Testis (tissue), 3 donors: ENCODE measurements around the gene UGT3A2. TPM values are rescaled to one million over a fixed set of nuclear protein-coding genes. Genes with fewer than 3 reads are reported as not detected.

Experiments used
- DNase-seq: peaks from one replicate; pipeline ENCODE4 v3.0.0-alpha.2; 2019
- H3K27ac ChIP-seq, 2 donors: fragments of 200-600 bp; sonication (generic); one replicate each; pipeline ENCODE4 v1.5.1; 2019
- H3K27me3 ChIP-seq: fragments of 200-600 bp; sonication (generic); one replicate; pipeline ENCODE4 v1.5.1; 2019
- H3K36me3 ChIP-seq: fragments of 200-600 bp; sonication (generic); one replicate; pipeline ENCODE4 v1.5.1; 2017; ENCODE audit warnings: low read depth; ENCODE audit errors: missing control alignments
- H3K4me1 ChIP-seq: fragments of 200-600 bp; sonication (generic); one replicate; pipeline ENCODE4 v1.5.1; 2019
- H3K4me3 ChIP-seq, 2 donors: fragments of 200-600 bp; sonication (generic); one replicate each; pipeline ENCODE4 v1.5.1; 2017 to 2019
- H3K9me3 ChIP-seq: fragments of 200-600 bp; sonication (generic); one replicate; pipeline ENCODE4 v1.5.1; 2017
- CTCF ChIP-seq, 3 experiments: fragments of 450-650 bp in 2 of 3; fragments of 200-600 bp in 1 of 3; sonication (generic) in 1 of 3; IDR thresholded peaks; one replicate each; pipeline ENCODE4 v1.5.1; 2016 to 2019; ENCODE audit warnings: antibody characterized with exemption in 3 of 3, mild to moderate bottlenecking in 2 of 3, moderate library complexity in 1 of 3
- POLR2A ChIP-seq: fragments of 450-650 bp; IDR thresholded peaks from one replicate; pipeline ENCODE4 v1.6.1; 2017; ENCODE audit warnings: antibody characterized with exemption, mild to moderate bottlenecking, moderate library complexity
- WGBS, 2 donors: methylation state at CpG; one replicate each; pipeline ENCODE4 v1.1.5; 2018; 5-methylcytosine and 5-hydroxymethylcytosine counted together
- intact Hi-C: fragments of 100-400 bp; cut with DNase I; formaldehyde crosslinking; loops from one replicate; pipeline ENCODE4 v1.15.1; 2023; ENCODE audit warnings: low total_unique reads
- polyA plus RNA-seq: library from polyadenylated mRNA; stranded (reverse); fragments of 350-450 nt; fragmentation: Illumina TruSeq; extraction: RNeasy Lipid Tissue Mini Kit (QIAGEN cat#74804); gene quantifications from one replicate; pipeline ENCODE4 v1.2.3, GENCODE V29; 2014; ENCODE audit warnings: low read depth, low replicate concordance; ENCODE audit not compliant: insufficient read depth
- total RNA-seq, 2 donors: library from RNA; depleted of rRNA; stranded (reverse); fragments of >200 nt; gene quantifications; one replicate each; pipeline ENCODE4 v1.2.3, GENCODE V29; 2016

The UGT3A2 gene
- total and polyA plus RNA-seq, 3 donors from 2014 or later, result 6.9 to 14.9 (median 10.8) TPM

- no peak overlapping the region for H3K27ac ChIP-seq
- H3K4me3 ChIP-seq, result no peak overlapping the region
- no peaks in the 10 kb centered on the region for H3K4me1 ChIP-seq
- 66 to 72% methylated on average over 2 of the region's 2 CpGs for WGBS, 2 donors
- DNase-seq, result no peak
- intact Hi-C loops, result no loop called here
- no peaks in the 10 kb centered on the region for H3K9me3 ChIP-seq
- TF ChIP-seq CTCF (IDR thresholded peaks at IDR 0.05) (no peak), POLR2A (no peak)
- no peaks in the 10 kb centered on the region for H3K36me3 ChIP-seq
- no peaks in the 10 kb centered on the region for H3K27me3 ChIP-seq
Measured at GRCh38 chr5:36013182-36013581, 53.5 kb downstream of the UGT3A2 start.

- WGBS, 2 donors, result 50 to 55% methylated on average over 1 of the region's 1 CpG
- no peaks in the 10 kb centered on the region for H3K36me3 ChIP-seq
- no peak overlapping the region for H3K27ac ChIP-seq
- H3K9me3 ChIP-seq, result no peaks in the 10 kb centered on the region
- TF ChIP-seq CTCF (IDR thresholded peaks at IDR 0.05), result no peak
- no peak for TF ChIP-seq POLR2A
- intact Hi-C loops, result no loop called here
- no peak overlapping the region for H3K4me3 ChIP-seq
- no peaks in the 10 kb centered on the region for H3K4me1 ChIP-seq
- DNase-seq, result no peak
- H3K27me3 ChIP-seq, result no peaks in the 10 kb centered on the region
Measured at GRCh38 chr5:36009698-36010097, 57.0 kb downstream of the UGT3A2 start.

- Histone ChIP-seq H3K27me3 (no peaks in the 10 kb centered on the region), H3K27ac (no peak overlapping the region), H3K4me1 (no peaks in the 10 kb centered on the region), H3K9me3 (no peaks in the 10 kb centered on the region), H3K36me3 (no peaks in the 10 kb centered on the region), H3K4me3 (no peak overlapping the region)
- TF ChIP-seq POLR2A, result no peak
- no peak for TF ChIP-seq CTCF (IDR thresholded peaks at IDR 0.05)
- no peak for DNase-seq
- intact Hi-C loops, result no loop called here
Measured at GRCh38 chr5:36007366-36007765, 59.3 kb downstream of the UGT3A2 start.

- WGBS, 2 donors, result 65 to 93% methylated on average over 1 of the region's 1 CpG
- no peaks in the 10 kb centered on the region for H3K36me3 ChIP-seq
- H3K27me3 ChIP-seq, result no peaks in the 10 kb centered on the region
- H3K4me3 ChIP-seq, result no peak overlapping the region
- H3K9me3 ChIP-seq, result no peaks in the 10 kb centered on the region
- H3K4me1 ChIP-seq, result no peaks in the 10 kb centered on the region
- intact Hi-C loops, result no loop called here
- no peak for DNase-seq
- TF ChIP-seq POLR2A, result no peak
- TF ChIP-seq CTCF (IDR thresholded peaks at IDR 0.05), result no peak
- H3K27ac ChIP-seq, result no peak overlapping the region
Measured at GRCh38 chr5:36006163-36006562, 60.5 kb downstream of the UGT3A2 start.

- 83% methylated on average over 3 of the region's 3 CpGs for WGBS, 2 donors
- no peaks in the 10 kb centered on the region for H3K4me1 ChIP-seq
- intact Hi-C loops, result no loop called here
- H3K9me3 ChIP-seq, result no peaks in the 10 kb centered on the region
- no peaks in the 10 kb centered on the region for H3K36me3 ChIP-seq
- DNase-seq, result no peak
- no peak overlapping the region for H3K27ac ChIP-seq
- no peak overlapping the region for H3K4me3 ChIP-seq
- no peaks in the 10 kb centered on the region for H3K27me3 ChIP-seq
- TF ChIP-seq POLR2A (no peak), CTCF (IDR thresholded peaks at IDR 0.05) (no peak)
Measured at GRCh38 chr5:36001032-36001431, 65.7 kb downstream of the UGT3A2 start.
